Measurements from ENCODE around the gene ASPHD2.

Gene ASPHD2

GRCh38 chr22:26445577-26446275 lies 16.7 kb downstream of the ASPHD2 start:
- no peak for DNase-seq (ENCODE audit: low read depth in 4 of 4, low spot score in 1 of 4)

GRCh38 chr22:26446808-26447515 lies 17.9 kb downstream of the ASPHD2 start:
- DNase-seq (ENCODE audit: low read depth in 4 of 4, low spot score in 1 of 4): no peak

- no peak for DNase-seq (ENCODE audit: low read depth in 4 of 4, low spot score in 1 of 4)
Measured at GRCh38 chr22:26447584-26448329, 18.7 kb downstream of the ASPHD2 start.

- no peak for DNase-seq (ENCODE audit: low read depth in 4 of 4, low spot score in 1 of 4)
Measured at GRCh38 chr22:26448334-26448733, 19.3 kb downstream of the ASPHD2 start.

GRCh38 chr22:26448941-26449340 lies 19.9 kb downstream of the ASPHD2 start:
- DNase-seq (ENCODE audit: low read depth in 4 of 4, low spot score in 1 of 4): no peak

- no peak for DNase-seq (ENCODE audit: low read depth in 4 of 4, low spot score in 1 of 4)
Measured at GRCh38 chr22:26450453-26451185, 21.6 kb downstream of the ASPHD2 start.

- DNase-seq (ENCODE audit: low read depth in 4 of 4, low spot score in 1 of 4): no peak
Measured at GRCh38 chr22:26452236-26453016, 23.4 kb downstream of the ASPHD2 start.

GRCh38 chr22:26453216-26453615 lies 24.2 kb downstream of the ASPHD2 start:
- DNase-seq (ENCODE audit: low read depth in 4 of 4, low spot score in 1 of 4): no peak

- no peak for DNase-seq (ENCODE audit: low read depth in 4 of 4, low spot score in 1 of 4)
Measured at GRCh38 chr22:26453812-26454500, 24.9 kb downstream of the ASPHD2 start.

GRCh38 chr22:26457661-26458272 lies 28.7 kb downstream of the ASPHD2 start:
- no peak for DNase-seq (ENCODE audit: low read depth in 4 of 4, low spot score in 1 of 4)

- no peak for DNase-seq (ENCODE audit: low read depth in 4 of 4, low spot score in 1 of 4)
Measured at GRCh38 chr22:26460202-26460601, 31.1 kb downstream of the ASPHD2 start.

GRCh38 chr22:26461188-26461810 lies 32.2 kb downstream of the ASPHD2 start:
- DNase-seq (ENCODE audit: low read depth in 4 of 4, low spot score in 1 of 4): peak in 1 of 4 experiments; percentile 25

GRCh38 chr22:26462051-26462450 lies 33.0 kb downstream of the ASPHD2 start:
- no peak for DNase-seq (ENCODE audit: low read depth in 4 of 4, low spot score in 1 of 4)

GRCh38 chr22:26462641-26463040 lies 33.6 kb downstream of the ASPHD2 start:
- no peak for DNase-seq (ENCODE audit: low read depth in 4 of 4, low spot score in 1 of 4)

- no peak for DNase-seq (ENCODE audit: low read depth in 4 of 4, low spot score in 1 of 4)
Measured at GRCh38 chr22:26463101-26463661, 34.1 kb downstream of the ASPHD2 start.

GRCh38 chr22:26463688-26464087 lies 34.6 kb downstream of the ASPHD2 start:
- DNase-seq (ENCODE audit: low read depth in 4 of 4, low spot score in 1 of 4): no peak

GRCh38 chr22:26464312-26464711 lies 35.3 kb downstream of the ASPHD2 start:
- no peak for DNase-seq (ENCODE audit: low read depth in 4 of 4, low spot score in 1 of 4)

- no peak for DNase-seq (ENCODE audit: low read depth in 4 of 4, low spot score in 1 of 4)
Measured at GRCh38 chr22:26466196-26466595, 37.1 kb downstream of the ASPHD2 start.

GRCh38 chr22:26470807-26471206 lies 41.7 kb downstream of the ASPHD2 start:
- DNase-seq (ENCODE audit: low read depth in 4 of 4, low spot score in 1 of 4): no peak
